Sigmoid colon (tissue), 7 donors: ENCODE results near the gene ASAP2. TPM values are rescaled to one million over a fixed set of nuclear protein-coding genes. Genes with fewer than 3 reads are reported as not detected.

Experiments
- DNase-seq: peaks from one replicate; pipeline ENCODE4 v3.0.0-alpha.2; 2019
- H3K27ac ChIP-seq, 4 donors: fragments of 200-600 bp; sonication (generic); one replicate each; pipeline ENCODE4 v1.5.1; 2016 to 2019; ENCODE audit warnings: mild to moderate bottlenecking in 1 of 4
- H3K27me3 ChIP-seq, 3 donors: fragments of 200-600 bp; sonication (generic); one replicate each; pipeline ENCODE4 v1.5.1; 2019; ENCODE audit warnings: mild to moderate bottlenecking in 1 of 3
- H3K36me3 ChIP-seq, 4 donors: fragments of 200-600 bp; sonication (generic); one replicate each; pipeline ENCODE4 v1.5.1; 2016 to 2019
- H3K4me1 ChIP-seq, 4 donors: fragments of 200-600 bp; sonication (generic); one replicate each; pipeline ENCODE4 v1.5.1; 2017 to 2019
- H3K4me3 ChIP-seq, 4 donors: fragments of 200-600 bp; sonication (generic); one replicate each; pipeline ENCODE4 v1.5.1; 2017 to 2019; ENCODE audit warnings: mild to moderate bottlenecking in 2 of 4, moderate library complexity in 1 of 4
- H3K9me3 ChIP-seq, 4 donors: fragments of 200-600 bp in 3 of 4; sonication (generic) in 3 of 4; one replicate each; pipeline versions ENCODE4 v1.5.1 to v1.6.1; 2013 to 2019
- CTCF ChIP-seq, 4 experiments: fragments of 450-650 bp in 3 of 4; fragments of 200-600 bp in 1 of 4; IDR thresholded peaks; one replicate each; pipeline ENCODE4 v1.5.1; 2016 to 2019; ENCODE audit warnings: antibody characterized with exemption in 4 of 4, mild to moderate bottlenecking in 3 of 4, moderate library complexity in 2 of 4
- EP300 ChIP-seq, 4 donors: sonication (generic); formaldehyde crosslinking; IDR thresholded peaks; one replicate each; pipeline ENCODE4 v1.6.1; 2017; ENCODE audit warnings: antibody characterized with exemption in 4 of 4
- POLR2A ChIP-seq, 2 donors: fragments of 450-650 bp; IDR thresholded peaks; one replicate each; pipeline ENCODE4 v1.6.1; 2016; ENCODE audit warnings: antibody characterized with exemption in 2 of 2, mild to moderate bottlenecking in 2 of 2, moderate library complexity in 2 of 2
- POLR2AphosphoS5 ChIP-seq, 4 donors: sonication (generic); formaldehyde crosslinking; IDR thresholded peaks; one replicate each; pipeline ENCODE4 v1.6.1; 2017; ENCODE audit warnings: antibody characterized with exemption in 4 of 4
- WGBS, 2 donors: extraction: QIAGEN DNeasy Blood & Tissue Kit; methylation state at CpG; one replicate each; pipeline ENCODE4 v1.1.7; 2013; 5-methylcytosine and 5-hydroxymethylcytosine counted together
- intact Hi-C: fragments of 100-400 bp; cut with DNase I; formaldehyde crosslinking; loops from one replicate; pipeline ENCODE4 v1.15.1; 2023
- polyA plus RNA-seq, 3 donors: library from polyadenylated mRNA; stranded (reverse); fragments of 200-250 nt; gene quantifications; one replicate each; pipeline ENCODE4 v1.2.3, GENCODE V29; 2013
- total RNA-seq, 4 donors: library from RNA; depleted of rRNA; stranded (reverse); fragments of >200 nt; gene quantifications; one replicate each; pipeline ENCODE4 v1.1.0, GENCODE V29; 2016
- donor health status: healthy with polysubstance abuse.
- donor health status: Bipolar disorder and iron deficiency.
- donor health status: healthy.

ASAP2 gene
- total and polyA plus RNA-seq, 7 donors = 15.1 to 56.5 (median 25.8) TPM

GRCh38 chr2:9222239-9222892 is 15.8 kb downstream of the ASAP2 start:
- TF ChIP-seq POLR2A (IDR thresholded peaks at IDR 0.05) = no peak
- no peak for TF ChIP-seq EP300 (IDR thresholded peaks at IDR 0.05)
- TF ChIP-seq CTCF (IDR thresholded peaks at IDR 0.05) = no peak
- TF ChIP-seq POLR2AphosphoS5 (IDR thresholded peaks at IDR 0.05) = no peak
- Histone ChIP-seq H3K27me3 (no peaks in the 10 kb centered on the region), H3K27ac (peak overlapping the region in 3 of 4 donors; percentile 8 to 65 (median 51)), H3K36me3 (no peaks in the 10 kb centered on the region), H3K9me3 (no peaks in the 10 kb centered on the region), H3K4me1 (peaks cover 0 to 51% (median 39%) of the 10 kb centered on the region in 4 donors), H3K4me3 (no peak overlapping the region)
- intact Hi-C loops = no loop called here
- 80 to 87% methylated on average over 9 of the region's 9 CpGs for WGBS, 2 donors
- no peak for DNase-seq

- H3K27ac ChIP-seq = peak overlapping the region in 3 of 4 donors; percentile 8 to 65 (median 51)
- no peak for DNase-seq
- H3K36me3 ChIP-seq = no peaks in the 10 kb centered on the region
- H3K27me3 ChIP-seq = no peaks in the 10 kb centered on the region
- TF ChIP-seq POLR2AphosphoS5 (IDR thresholded peaks at IDR 0.05) (no peak), EP300 (IDR thresholded peaks at IDR 0.05) (no peak), POLR2A (IDR thresholded peaks at IDR 0.05) (no peak), CTCF (IDR thresholded peaks at IDR 0.05) (no peak)
- no peak overlapping the region for H3K4me3 ChIP-seq
- intact Hi-C loops = no loop called here
- H3K4me1 ChIP-seq = peaks cover 0 to 53% (median 39%) of the 10 kb centered on the region in 4 donors
- WGBS, 2 donors = 90 to 96% methylated on average over 2 of the region's 2 CpGs
- H3K9me3 ChIP-seq = no peaks in the 10 kb centered on the region
Observed at GRCh38 chr2:9222893-9223287, 16.3 kb downstream of the ASAP2 start.

GRCh38 chr2:9225806-9226205 is 19.2 kb downstream of the ASAP2 start:
- H3K9me3 ChIP-seq = no peaks in the 10 kb centered on the region
- TF ChIP-seq CTCF (IDR thresholded peaks at IDR 0.05) (no peak), POLR2AphosphoS5 (IDR thresholded peaks at IDR 0.05) (no peak), POLR2A (IDR thresholded peaks at IDR 0.05) (no peak), EP300 (IDR thresholded peaks at IDR 0.05) (no peak)
- H3K36me3 ChIP-seq = no peaks in the 10 kb centered on the region
- no peak overlapping the region for H3K4me3 ChIP-seq
- H3K27ac ChIP-seq = no peak overlapping the region
- no peak for DNase-seq
- WGBS, 2 donors = 92% methylated on average over 10 of the region's 10 CpGs
- H3K4me1 ChIP-seq = peaks cover 0 to 66% (median 52%) of the 10 kb centered on the region in 4 donors
- intact Hi-C loops = no loop called here
- H3K27me3 ChIP-seq = no peaks in the 10 kb centered on the region

GRCh38 chr2:9226458-9227380 is 20.1 kb downstream of the ASAP2 start:
- TF ChIP-seq EP300 (IDR thresholded peaks at IDR 0.05) (no peak), POLR2AphosphoS5 (IDR thresholded peaks at IDR 0.05) (no peak), CTCF (IDR thresholded peaks at IDR 0.05) (no peak), POLR2A (IDR thresholded peaks at IDR 0.05) (no peak)
- 79 to 85% methylated on average over 15 of the region's 15 CpGs for WGBS, 2 donors
- H3K36me3 ChIP-seq = no peaks in the 10 kb centered on the region
- H3K4me3 ChIP-seq = no peak overlapping the region
- no peaks in the 10 kb centered on the region for H3K9me3 ChIP-seq
- no peak for DNase-seq
- peak overlapping the region in 2 of 4 donors; percentile 2 to 15 for H3K27ac ChIP-seq
- no peaks in the 10 kb centered on the region for H3K27me3 ChIP-seq
- peaks cover 0 to 70% (median 59%) of the 10 kb centered on the region in 4 donors for H3K4me1 ChIP-seq
- intact Hi-C loops = no loop called here
